ENCODE measurements around the gene MRTFA. TPM values are rescaled to one million over a fixed set of nuclear protein-coding genes. Genes with fewer than 3 reads are reported as not detected.
A peak's percentile ranks its signal among the peaks of the same experiment; 100 is the strongest.

MRTFA gene
- total RNA-seq, 2 donors from 2014 or later: 38.5 to 57.4 TPM

DNA sequence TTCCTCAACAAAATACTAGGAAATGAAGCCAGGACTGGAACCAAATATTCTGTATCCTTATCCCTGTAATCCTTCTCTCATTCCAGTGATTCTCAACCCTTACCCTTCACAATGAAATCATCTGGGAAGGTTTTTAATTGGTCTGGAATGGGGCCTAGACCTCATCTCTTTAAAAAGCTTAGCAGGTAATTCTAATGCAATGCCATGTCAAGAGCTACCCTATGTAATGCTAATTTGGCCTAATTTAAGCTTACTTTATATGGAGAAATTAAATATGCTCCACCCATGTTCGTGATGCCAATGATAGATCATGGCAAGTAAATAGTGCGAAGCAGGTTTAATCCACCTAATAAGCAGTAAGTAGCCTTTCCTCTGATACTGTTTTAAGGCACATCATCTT is 164.5 kb downstream of the MRTFA start:
- Mint-ChIP-seq H3K36me3 (ENCODE audit: low read depth) (no peaks in the 10 kb centered on the region), H3K4me3 (no peak overlapping the region), H3K4me1 (peaks cover 12% of the 10 kb centered on the region), H3K9me3 (no peaks in the 10 kb centered on the region), H3K27me3 (no peaks in the 10 kb centered on the region), H3K27ac (no peak overlapping the region)
- no peak for ATAC-seq (replicated peaks)

DNA sequence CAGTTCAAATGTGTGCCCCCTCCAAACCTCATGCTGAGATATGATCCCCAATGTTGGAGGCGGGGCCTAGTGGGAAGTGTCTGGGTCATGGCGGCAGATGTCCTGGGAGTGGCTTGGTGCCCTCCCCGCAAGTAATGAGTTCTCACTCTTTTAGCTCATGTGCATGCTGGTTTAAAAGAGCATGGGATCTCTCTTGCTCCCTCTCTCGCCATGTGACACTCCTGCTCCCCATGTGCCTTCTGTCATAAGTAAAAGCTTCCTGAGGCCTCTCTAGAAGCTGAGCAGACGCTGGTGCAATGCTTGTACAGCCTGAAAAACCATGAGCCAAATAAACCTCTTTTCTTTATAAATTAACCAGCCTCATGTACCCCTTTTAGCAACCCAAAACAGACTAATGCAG is 167.3 kb downstream of the MRTFA start:
- H3K27ac Mint-ChIP-seq: no peak overlapping the region
- no peaks in the 10 kb centered on the region for H3K36me3 Mint-ChIP-seq (ENCODE audit: low read depth)
- no peaks in the 10 kb centered on the region for H3K9me3 Mint-ChIP-seq
- H3K4me1 Mint-ChIP-seq: peaks cover 21% of the 10 kb centered on the region
- no peaks in the 10 kb centered on the region for H3K27me3 Mint-ChIP-seq
- ATAC-seq (replicated peaks): no peak
- H3K4me3 Mint-ChIP-seq: no peak overlapping the region

GRCh38 chr22:40468616-40469015 is 167.9 kb downstream of the MRTFA start:
- H3K27me3 Mint-ChIP-seq: no peaks in the 10 kb centered on the region
- H3K27ac Mint-ChIP-seq: no peak overlapping the region
- ATAC-seq (replicated peaks): no peak
- H3K36me3 Mint-ChIP-seq (ENCODE audit: low read depth): no peaks in the 10 kb centered on the region
- peaks cover 21% of the 10 kb centered on the region for H3K4me1 Mint-ChIP-seq
- no peak overlapping the region for H3K4me3 Mint-ChIP-seq
- no peaks in the 10 kb centered on the region for H3K9me3 Mint-ChIP-seq

- peaks cover 3% of the 10 kb centered on the region for H3K36me3 Mint-ChIP-seq (ENCODE audit: low read depth)
- H3K27me3 Mint-ChIP-seq: no peaks in the 10 kb centered on the region
- H3K4me3 Mint-ChIP-seq: no peak overlapping the region
- no peaks in the 10 kb centered on the region for H3K9me3 Mint-ChIP-seq
- peaks cover 30% of the 10 kb centered on the region for H3K4me1 Mint-ChIP-seq
- no peak overlapping the region for H3K27ac Mint-ChIP-seq
- no peak for ATAC-seq (replicated peaks)
Observed at GRCh38 chr22:40466976-40467375, 169.5 kb downstream of the MRTFA start.

DNA sequence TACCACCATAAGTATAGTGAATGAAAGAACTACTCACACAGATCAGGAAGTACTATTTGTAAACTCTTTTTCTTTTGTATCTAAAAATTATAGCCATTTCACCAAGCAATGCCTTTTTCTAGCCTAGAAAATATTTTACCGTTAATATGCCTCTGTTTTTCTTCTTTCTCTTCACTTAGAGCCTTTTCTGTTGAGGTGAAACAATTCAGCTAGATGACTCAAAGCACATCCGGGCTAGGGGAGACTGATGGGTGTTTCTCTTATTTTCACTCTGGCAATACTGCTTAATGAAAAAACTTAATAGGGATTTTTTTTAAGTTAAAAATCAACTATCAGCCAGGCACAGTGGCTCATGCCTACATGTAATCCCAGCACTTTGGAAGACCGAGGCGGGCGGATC is 172.8 kb downstream of the MRTFA start:
- peak; percentile 76 for ATAC-seq (replicated peaks)
- no peaks in the 10 kb centered on the region for H3K27me3 Mint-ChIP-seq
- peaks cover 25% of the 10 kb centered on the region for H3K36me3 Mint-ChIP-seq (ENCODE audit: low read depth)
- peak overlapping the region; percentile 94 for H3K27ac Mint-ChIP-seq
- no peaks in the 10 kb centered on the region for H3K9me3 Mint-ChIP-seq
- peak overlapping the region; percentile 95 for H3K4me3 Mint-ChIP-seq
- H3K4me1 Mint-ChIP-seq: peaks cover 47% of the 10 kb centered on the region

DNA sequence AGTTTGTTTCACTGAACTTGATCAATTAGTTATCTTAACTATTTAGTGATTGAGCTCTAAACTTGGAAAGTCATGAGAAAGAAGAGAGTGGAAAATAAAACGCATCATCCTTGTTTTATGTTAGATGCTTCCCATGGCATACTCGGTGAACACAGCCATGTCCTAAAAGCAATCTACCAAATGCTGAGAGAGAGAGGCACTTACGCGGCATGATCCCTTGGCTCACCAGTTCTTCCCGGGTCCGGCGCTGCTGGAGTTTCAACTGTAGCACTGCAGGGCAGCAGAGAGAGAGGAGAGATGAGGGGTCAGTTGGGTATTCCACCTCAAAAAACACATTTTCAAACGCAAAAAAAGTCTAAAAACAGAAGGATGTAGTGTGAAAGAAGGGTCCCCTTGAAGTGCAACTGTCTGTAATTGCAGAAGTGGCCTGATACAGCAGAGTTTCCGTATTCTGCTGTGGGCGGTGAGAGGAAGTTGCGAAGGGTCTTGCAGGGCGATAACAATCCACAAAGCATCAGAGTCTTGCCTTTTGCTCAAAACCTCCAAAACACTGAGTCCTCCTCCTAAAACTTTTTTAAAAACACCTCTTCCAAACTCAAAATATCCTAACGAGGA is 173.4 kb downstream of the MRTFA start:
- H3K27ac Mint-ChIP-seq: peak overlapping the region; percentile 94
- H3K36me3 Mint-ChIP-seq (ENCODE audit: low read depth): peaks cover 31% of the 10 kb centered on the region
- H3K4me1 Mint-ChIP-seq: peaks cover 51% of the 10 kb centered on the region
- H3K9me3 Mint-ChIP-seq: no peaks in the 10 kb centered on the region
- H3K4me3 Mint-ChIP-seq: peak overlapping the region; percentile 95
- peak; percentile 83 for ATAC-seq (replicated peaks)
- no peaks in the 10 kb centered on the region for H3K27me3 Mint-ChIP-seq

GRCh38 chr22:40462195-40462984 is 174.1 kb downstream of the MRTFA start:
- peak; percentile 66 for ATAC-seq (replicated peaks)

GRCh38 chr22:40453671-40454070 is 182.8 kb downstream of the MRTFA start:
- H3K4me1 Mint-ChIP-seq: peaks cover 36% of the 10 kb centered on the region
- H3K27me3 Mint-ChIP-seq: no peaks in the 10 kb centered on the region
- no peak for ATAC-seq (replicated peaks)
- H3K36me3 Mint-ChIP-seq (ENCODE audit: low read depth): peaks cover 27% of the 10 kb centered on the region
- H3K9me3 Mint-ChIP-seq: no peaks in the 10 kb centered on the region
- H3K27ac Mint-ChIP-seq: peak overlapping the region; percentile 55
- H3K4me3 Mint-ChIP-seq: no peak overlapping the region

More at GRCh38 chr22:40462195-40462984, 174.1 kb downstream of the MRTFA start:
- Mint-ChIP-seq H3K9me3 (no peaks in the 10 kb centered on the region), H3K4me1 (peaks cover 50% of the 10 kb centered on the region), H3K27ac (peak overlapping the region; percentile 94), H3K36me3 (ENCODE audit: low read depth) (peaks cover 38% of the 10 kb centered on the region), H3K4me3 (peak overlapping the region; percentile 95), H3K27me3 (no peaks in the 10 kb centered on the region)

DNA sequence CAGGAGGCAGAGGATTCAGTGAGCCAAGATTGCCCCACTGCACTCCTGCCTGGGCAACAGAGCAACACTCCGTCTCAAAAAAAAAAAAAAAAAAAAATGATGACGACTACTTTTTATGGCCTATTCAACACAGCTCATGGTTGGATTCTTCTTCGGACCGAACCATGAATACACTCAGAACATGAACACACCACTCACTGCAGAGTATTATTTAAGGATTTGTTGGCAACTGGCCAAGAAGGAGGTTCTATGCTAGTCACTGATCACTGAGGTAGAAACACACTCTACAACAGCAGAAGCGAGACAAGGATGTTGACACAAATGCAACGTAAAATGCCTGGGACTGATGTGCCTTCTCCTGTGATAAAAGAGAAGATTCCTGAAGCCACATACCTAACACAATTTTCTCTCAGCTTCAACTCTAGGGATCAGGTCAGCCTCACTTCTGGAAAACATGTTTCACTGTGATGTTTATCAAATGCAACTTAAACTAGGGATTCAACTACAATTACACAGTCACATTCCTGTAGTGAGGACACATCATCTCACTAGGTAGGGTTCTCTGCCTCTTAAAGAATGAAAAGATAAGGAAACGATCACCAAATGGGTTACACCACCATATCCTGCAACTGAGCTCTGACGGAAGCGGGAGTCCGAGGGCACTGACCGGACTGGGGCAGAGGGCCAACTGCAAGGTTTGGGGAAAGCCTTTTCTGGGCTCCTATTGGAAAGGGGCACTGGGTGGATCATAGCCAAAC is 183.6 kb downstream of the MRTFA start:
- no peaks in the 10 kb centered on the region for H3K9me3 Mint-ChIP-seq
- H3K36me3 Mint-ChIP-seq (ENCODE audit: low read depth): peaks cover 19% of the 10 kb centered on the region
- H3K27me3 Mint-ChIP-seq: no peaks in the 10 kb centered on the region
- peak overlapping the region; percentile 55 for H3K27ac Mint-ChIP-seq
- peaks cover 29% of the 10 kb centered on the region for H3K4me1 Mint-ChIP-seq
- no peak overlapping the region for H3K4me3 Mint-ChIP-seq
- ATAC-seq (replicated peaks): no peak

DNA sequence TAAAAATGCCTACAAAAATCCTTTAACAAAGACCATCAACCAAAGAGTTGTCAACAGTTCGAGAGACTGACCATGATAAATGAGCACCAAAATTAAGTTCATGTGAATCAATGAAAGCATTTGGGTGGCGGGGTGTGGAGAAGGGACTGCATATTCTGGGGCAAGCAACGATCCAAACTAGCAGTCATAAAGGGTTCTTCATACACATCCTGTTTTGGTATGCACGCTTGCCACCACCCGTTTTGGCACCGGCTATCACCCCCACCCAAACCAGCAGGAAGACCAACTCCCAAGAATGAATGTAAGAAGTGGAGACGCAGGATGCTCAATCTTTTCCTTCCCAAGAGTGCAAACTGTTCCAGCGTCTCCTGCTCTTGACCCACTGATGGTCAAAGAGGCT is 185.3 kb downstream of the MRTFA start:
- Mint-ChIP-seq H3K36me3 (ENCODE audit: low read depth) (peaks cover 18% of the 10 kb centered on the region), H3K4me3 (peak overlapping the region; percentile 71), H3K27me3 (no peaks in the 10 kb centered on the region), H3K4me1 (peaks cover 30% of the 10 kb centered on the region), H3K27ac (peak overlapping the region; percentile 69), H3K9me3 (no peaks in the 10 kb centered on the region)
- peak; percentile 32 for ATAC-seq (replicated peaks)

GRCh38 chr22:40450616-40451015 is 185.9 kb downstream of the MRTFA start:
- peaks cover 24% of the 10 kb centered on the region for H3K36me3 Mint-ChIP-seq (ENCODE audit: low read depth)
- H3K27me3 Mint-ChIP-seq: no peaks in the 10 kb centered on the region
- peaks cover 33% of the 10 kb centered on the region for H3K4me1 Mint-ChIP-seq
- ATAC-seq (replicated peaks): no peak
- peak overlapping the region; percentile 69 for H3K27ac Mint-ChIP-seq
- peak overlapping the region; percentile 71 for H3K4me3 Mint-ChIP-seq
- H3K9me3 Mint-ChIP-seq: no peaks in the 10 kb centered on the region

DNA sequence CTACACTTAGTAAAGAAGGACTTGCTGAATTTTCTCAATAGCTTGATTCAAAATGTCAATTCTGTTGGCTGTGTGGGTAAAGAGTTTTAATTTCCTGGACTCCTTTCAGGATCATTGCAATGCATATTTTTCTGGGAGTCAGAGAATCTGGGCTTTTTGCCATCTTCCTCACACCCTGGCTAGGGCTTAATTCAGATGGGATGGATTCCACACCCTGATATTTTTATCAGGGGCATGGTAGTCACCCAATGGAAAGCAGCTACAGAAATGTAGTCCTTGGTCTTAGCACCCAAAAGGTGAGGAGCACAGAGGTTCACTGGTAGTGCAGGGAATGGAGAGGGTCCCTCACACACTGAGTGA is 186.9 kb downstream of the MRTFA start:
- Mint-ChIP-seq H3K36me3 (ENCODE audit: low read depth) (peaks cover 26% of the 10 kb centered on the region), H3K4me3 (no peak overlapping the region), H3K9me3 (no peaks in the 10 kb centered on the region), H3K4me1 (peaks cover 33% of the 10 kb centered on the region), H3K27me3 (no peaks in the 10 kb centered on the region), H3K27ac (no peak overlapping the region)
- ATAC-seq (replicated peaks): no peak

DNA sequence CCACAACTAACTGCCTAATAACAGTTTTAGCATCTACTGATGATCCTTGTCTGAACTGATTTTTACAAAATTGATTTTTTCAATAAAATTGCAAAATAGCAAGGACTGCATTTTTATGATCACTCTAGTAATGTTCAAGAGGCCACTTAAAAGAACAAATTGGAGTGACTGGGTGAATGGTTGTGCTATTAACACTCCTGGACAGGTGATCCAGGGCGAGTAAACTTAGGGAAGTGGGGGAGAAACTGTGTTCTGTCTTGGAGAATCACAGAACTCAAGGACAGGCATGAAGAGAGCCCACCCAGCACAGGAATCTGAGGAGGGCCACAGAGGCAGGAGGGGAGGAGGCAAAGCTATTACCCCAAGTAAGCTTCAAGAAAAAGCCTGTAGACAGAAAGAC is 190.3 kb downstream of the MRTFA start:
- H3K4me3 Mint-ChIP-seq: no peak overlapping the region
- no peaks in the 10 kb centered on the region for H3K9me3 Mint-ChIP-seq
- H3K4me1 Mint-ChIP-seq: peaks cover 33% of the 10 kb centered on the region
- ATAC-seq (replicated peaks): no peak
- H3K27ac Mint-ChIP-seq: peak overlapping the region; percentile 59
- H3K27me3 Mint-ChIP-seq: no peaks in the 10 kb centered on the region
- H3K36me3 Mint-ChIP-seq (ENCODE audit: low read depth): peaks cover 24% of the 10 kb centered on the region

- peaks cover 28% of the 10 kb centered on the region for H3K4me1 Mint-ChIP-seq
- peaks cover 28% of the 10 kb centered on the region for H3K36me3 Mint-ChIP-seq (ENCODE audit: low read depth)
- no peaks in the 10 kb centered on the region for H3K27me3 Mint-ChIP-seq
- no peak for ATAC-seq (replicated peaks)
- H3K9me3 Mint-ChIP-seq: no peaks in the 10 kb centered on the region
- peak overlapping the region; percentile 32 for H3K27ac Mint-ChIP-seq
- H3K4me3 Mint-ChIP-seq: no peak overlapping the region
Observed at GRCh38 chr22:40444178-40444831, 192.2 kb downstream of the MRTFA start.

Data from activated T-helper 17 cell treated with anti-CD3 and anti-CD28 coated beads, Interleukin-2, amount 50 U/mL, for 72 hours (primary cell).